Ishikawa (cell line): ENCODE data around the gene ATP1A2.

ENCODE experiments used
- CEBPB ChIP-seq: IDR thresholded peaks from 2 replicates; pipeline ENCODE4 v1.6.1; 2012
- CREB1 ChIP-seq: IDR thresholded peaks from 2 replicates; pipeline ENCODE4 v1.6.1; 2012; ENCODE audit warnings: low read depth
- EGR1 ChIP-seq: IDR thresholded peaks from 2 replicates; pipeline ENCODE4 v1.6.1; 2012
- EP300 ChIP-seq: IDR thresholded peaks from 2 replicates; pipeline ENCODE4 v1.6.1; 2012; ENCODE audit warnings: borderline replicate concordance
- FOXM1 ChIP-seq: IDR thresholded peaks from 2 replicates; pipeline ENCODE4 v1.6.1; 2012; ENCODE audit warnings: low read depth, borderline replicate concordance
- MAX ChIP-seq: IDR thresholded peaks from 2 replicates; pipeline ENCODE4 v1.6.1; 2012
- NFIC ChIP-seq: IDR thresholded peaks from 2 replicates; pipeline ENCODE4 v1.6.1; 2012
- RAD21 ChIP-seq: IDR thresholded peaks from 2 replicates; pipeline ENCODE4 v1.6.1; 2012; ENCODE audit warnings: low read depth
- REST ChIP-seq: IDR thresholded peaks from 2 replicates; pipeline ENCODE4 v1.6.1; 2012; ENCODE audit warnings: low read depth, mild to moderate bottlenecking
- TAF1 ChIP-seq: IDR thresholded peaks from 2 replicates; pipeline ENCODE4 v1.6.1; 2012; ENCODE audit warnings: low read depth, mild to moderate bottlenecking
- TCF12 ChIP-seq: IDR thresholded peaks from 2 replicates; pipeline ENCODE4 v1.6.1; 2012; ENCODE audit warnings: low read depth
- TEAD4 ChIP-seq: IDR thresholded peaks from 2 replicates; pipeline ENCODE4 v1.6.1; 2012
- USF1 ChIP-seq: IDR thresholded peaks from 2 replicates; pipeline ENCODE4 v1.6.1; 2012
- YY1 ChIP-seq: IDR thresholded peaks from 2 replicates; pipeline ENCODE4 v1.6.1; 2012; ENCODE audit warnings: low read depth
- ZBTB7A ChIP-seq: IDR thresholded peaks from 2 replicates; pipeline ENCODE4 v1.6.1; 2012; ENCODE audit warnings: low read depth

Gene ATP1A2

GRCh38 chr1:160093624-160094290, 21.8 kb upstream of the ATP1A2 start:
- TF ChIP-seq TEAD4, result no peak
- TF ChIP-seq ZBTB7A, result no peak
- TF ChIP-seq YY1, result no peak
- no peak for TF ChIP-seq CEBPB
- no peak for TF ChIP-seq FOXM1
- TF ChIP-seq EGR1, result no peak
- TF ChIP-seq RAD21, result no peak
- no peak for TF ChIP-seq USF1
- TF ChIP-seq EP300, result no peak
- TF ChIP-seq TCF12, result no peak
- no peak for TF ChIP-seq REST
- TF ChIP-seq CREB1, result no peak

GRCh38 chr1:160094291-160094625, 21.3 kb upstream of the ATP1A2 start:
- TF ChIP-seq TCF12, result no peak
- no peak for TF ChIP-seq RAD21
- TF ChIP-seq TEAD4, result no peak
- TF ChIP-seq YY1, result no peak
- TF ChIP-seq MAX, result no peak

- TF ChIP-seq MAX (no peak), TAF1 (no peak), RAD21 (no peak), EGR1 (no peak), YY1 (no peak), USF1 (no peak), EP300 (no peak), REST (no peak), TEAD4 (no peak), NFIC (no peak), CEBPB (no peak), FOXM1 (no peak), TCF12 (no peak), ZBTB7A (no peak), CREB1 (no peak)
These were observed 20.8 kb upstream of the ATP1A2 start for GRCh38 chr1:160094806-160095205.

- no peak for TF ChIP-seq EGR1
- no peak for TF ChIP-seq TAF1
- TF ChIP-seq RAD21, result no peak
- TF ChIP-seq USF1, result no peak
- TF ChIP-seq CEBPB, result no peak
- TF ChIP-seq TCF12, result no peak
- no peak for TF ChIP-seq FOXM1
- no peak for TF ChIP-seq REST
These were observed 20.0 kb upstream of the ATP1A2 start for GRCh38 chr1:160095382-160096105.
